ENCODE data around the gene PROX1. TPM values are rescaled to one million over a fixed set of nuclear protein-coding genes. Genes with fewer than 3 reads are reported as not detected.

The PROX1 gene
- polyA plus RNA-seq, 4 donors, result 6.8 to 9.9 (median 7.8) TPM

DNA sequence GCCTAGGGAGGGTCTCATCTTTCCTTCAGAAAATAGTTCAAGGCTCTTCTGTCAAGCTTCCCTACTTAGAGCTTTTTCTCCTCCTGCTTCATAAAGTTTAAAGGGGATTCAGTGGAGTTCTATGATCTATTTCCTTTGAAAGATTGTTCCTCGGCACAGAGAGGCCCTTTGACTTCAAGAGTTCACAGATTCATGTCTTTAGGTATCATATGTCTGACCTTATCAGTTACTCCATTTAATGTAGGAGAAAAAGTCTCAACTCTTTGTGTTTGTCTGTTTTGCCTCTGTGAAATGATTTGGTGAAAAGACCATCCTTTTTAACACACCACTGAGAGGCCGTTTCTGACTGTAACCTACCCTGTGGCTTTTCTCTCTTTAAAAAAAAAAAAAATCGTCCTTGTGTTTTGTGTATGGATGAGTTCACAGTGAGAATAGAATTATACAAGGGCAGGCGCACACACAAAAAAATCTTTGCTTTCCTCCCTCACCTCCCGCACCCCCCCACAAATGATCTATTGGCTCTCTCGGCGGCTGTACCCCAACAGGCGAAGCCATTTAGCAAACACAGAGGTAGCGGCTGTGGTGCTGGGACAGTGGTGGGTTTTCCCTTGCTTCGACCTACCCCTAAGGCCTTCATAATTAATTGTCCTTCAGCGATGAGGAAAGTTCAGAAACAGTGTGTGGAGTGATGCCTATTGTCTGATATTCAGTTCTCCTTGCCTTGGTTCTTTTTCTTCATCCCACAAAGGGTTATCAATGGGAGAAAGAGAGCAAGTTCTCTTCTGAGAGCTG is 29.6 kb downstream of the PROX1 start:
- DNase-seq (ENCODE audit: low read depth in 4 of 4, low spot score in 3 of 4), result no peak

DNA sequence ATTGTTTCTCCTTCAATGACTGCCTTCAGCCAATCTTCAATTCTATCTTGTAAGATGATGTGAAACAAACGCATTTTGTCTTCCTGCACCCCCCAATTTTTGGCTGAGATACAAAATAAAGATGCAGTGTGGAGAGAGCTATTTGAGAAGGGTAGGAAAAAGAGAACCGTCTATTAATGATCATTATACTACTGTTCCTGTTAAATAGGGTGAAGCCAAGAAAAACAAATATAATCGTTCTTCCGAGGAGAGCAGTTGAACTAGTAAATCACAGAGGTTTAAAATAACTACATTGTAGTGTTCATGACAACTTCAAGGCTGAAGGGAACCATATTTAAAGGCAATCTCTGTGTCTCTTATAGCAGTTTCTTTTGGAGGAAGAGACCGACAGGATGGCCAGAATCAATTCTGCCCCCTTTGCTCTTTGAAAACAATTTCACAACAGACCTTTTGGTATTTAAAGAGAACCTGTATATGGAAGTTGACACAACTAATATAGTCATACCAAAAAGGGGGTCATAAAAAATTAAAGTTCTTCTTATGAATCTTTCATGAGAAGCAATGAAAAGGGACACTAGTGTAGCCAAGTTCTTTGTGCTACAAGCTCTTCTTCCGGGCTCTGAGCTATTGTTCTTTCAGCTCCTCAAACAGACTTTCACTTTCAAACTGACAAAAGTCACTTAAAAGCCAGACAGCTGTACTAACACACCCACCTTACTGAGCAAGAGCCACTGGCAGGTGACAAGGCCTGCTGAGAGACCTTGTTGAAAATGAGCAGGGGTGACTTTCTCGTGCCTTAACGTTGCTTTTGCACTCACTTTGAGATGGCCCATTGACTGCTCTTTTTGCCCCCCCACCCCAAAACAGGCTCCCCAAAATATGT is 30.9 kb downstream of the PROX1 start:
- no peak for DNase-seq (ENCODE audit: low read depth in 4 of 4, low spot score in 3 of 4)

DNA sequence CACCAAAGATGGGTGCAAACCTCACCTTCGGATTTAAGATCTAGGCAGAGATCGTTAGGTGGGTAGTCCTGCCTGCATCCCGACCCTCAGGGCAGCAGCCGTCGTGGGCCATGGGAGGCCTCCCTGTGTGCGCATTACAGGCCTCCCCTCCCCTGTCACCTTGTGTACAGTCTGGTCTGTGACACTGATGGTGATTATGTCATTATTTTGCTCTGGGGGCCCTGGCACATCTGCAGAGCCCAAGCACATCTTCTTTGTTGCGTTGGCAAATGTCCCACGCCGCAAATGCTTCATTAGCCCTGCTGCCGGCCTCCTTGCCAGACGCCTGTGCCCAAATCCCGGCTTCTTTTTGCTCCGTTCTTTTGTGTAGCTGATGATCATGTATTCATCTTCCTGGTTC is 31.7 kb downstream of the PROX1 start:
- DNase-seq (ENCODE audit: low read depth in 4 of 4, low spot score in 3 of 4), result no peak

DNA sequence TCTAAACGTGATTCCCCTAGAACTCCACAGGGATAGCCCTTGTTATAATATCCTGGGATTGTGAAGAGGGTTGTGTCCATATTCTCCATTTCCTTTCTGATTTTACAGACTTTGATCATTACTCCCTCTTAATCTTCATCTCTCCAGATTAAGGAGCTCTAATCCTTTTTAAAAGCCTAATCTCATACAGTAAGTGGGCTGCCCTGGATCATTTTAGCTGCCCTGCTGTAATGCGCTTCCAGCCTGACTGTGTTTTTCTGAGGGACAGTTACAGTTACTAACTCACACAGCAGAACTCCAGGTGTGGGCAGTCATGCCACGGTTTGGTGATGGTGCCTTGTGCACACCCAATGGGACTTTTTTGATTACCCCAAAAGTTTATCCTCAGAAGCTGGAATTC is 33.5 kb downstream of the PROX1 start:
- no peak for DNase-seq (ENCODE audit: low read depth in 4 of 4, low spot score in 3 of 4)

DNA sequence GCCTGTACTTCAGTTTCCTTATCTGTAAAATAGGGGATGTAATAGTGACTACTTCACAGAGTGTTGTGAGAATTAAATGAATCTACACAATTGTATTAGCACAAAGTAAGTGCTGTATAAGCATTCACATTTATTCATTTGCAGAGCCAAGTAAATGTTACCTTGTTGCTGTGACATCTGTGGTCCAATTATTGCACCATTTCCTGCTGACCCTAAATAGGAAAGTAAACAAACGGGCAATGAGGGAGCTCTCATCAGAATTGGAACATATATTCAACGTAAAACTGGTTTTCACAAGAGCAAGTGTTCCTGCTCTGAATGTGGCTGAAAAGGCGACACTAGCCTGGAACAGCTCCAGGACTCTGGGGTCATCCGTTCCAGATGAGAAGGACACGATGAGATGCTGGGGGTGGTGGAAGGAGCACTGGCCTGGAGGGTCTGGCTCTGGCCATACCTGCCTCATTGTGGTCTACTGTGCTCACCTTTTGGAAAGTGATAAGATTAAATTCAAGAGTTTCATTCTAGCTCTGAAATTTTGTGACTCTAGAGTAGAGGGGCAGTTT is 34.5 kb downstream of the PROX1 start:
- no peak for DNase-seq (ENCODE audit: low read depth in 4 of 4, low spot score in 3 of 4)

DNA sequence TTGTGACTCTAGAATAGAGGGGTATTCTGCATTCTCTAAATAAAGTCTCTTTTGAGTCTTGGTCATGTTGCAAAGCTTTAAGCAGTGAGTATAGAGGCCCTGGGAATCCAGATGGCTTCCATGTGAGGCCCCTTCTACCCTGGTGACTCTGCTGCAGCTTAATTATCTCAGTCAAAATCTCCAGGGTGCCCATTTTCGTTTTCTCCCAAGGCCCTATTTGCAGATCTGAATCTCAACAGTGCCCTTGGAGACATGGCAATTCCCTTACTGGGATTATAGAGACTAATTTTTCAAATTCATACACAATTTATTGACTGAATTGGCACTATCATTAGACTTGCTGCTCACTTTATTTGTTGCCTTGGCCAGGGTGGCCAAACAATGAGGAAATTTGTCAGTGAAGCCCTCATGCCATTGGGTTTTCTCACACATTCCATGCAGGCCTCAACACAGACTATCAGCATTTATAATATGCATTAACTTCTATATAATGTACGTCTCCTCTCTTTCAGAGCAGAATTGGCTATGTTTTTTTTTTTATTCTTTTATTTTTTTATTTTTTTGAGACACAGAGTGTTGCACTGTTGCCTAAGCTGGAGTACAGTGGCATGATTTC is 35.1 kb downstream of the PROX1 start:
- no peak for DNase-seq (ENCODE audit: low read depth in 4 of 4, low spot score in 3 of 4)

DNA sequence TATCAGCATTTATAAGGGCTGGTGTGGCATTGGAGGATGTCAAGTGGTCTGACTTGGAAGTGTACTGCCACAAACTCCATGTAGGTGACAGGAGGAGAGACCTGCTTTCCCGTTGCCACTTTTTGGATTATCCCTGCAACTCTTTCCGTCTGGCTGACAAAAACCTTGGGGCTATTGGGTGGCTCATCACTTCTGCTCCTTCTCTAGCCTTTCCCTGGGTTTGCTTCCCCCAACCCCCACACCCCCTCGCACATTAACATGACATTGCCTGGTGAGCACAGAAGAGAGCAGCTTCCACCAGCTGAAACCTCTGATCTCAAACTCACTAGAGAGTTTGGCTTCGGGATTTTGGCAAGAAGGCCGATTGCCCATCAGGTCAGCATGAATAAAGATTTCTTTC is 39.2 kb downstream of the PROX1 start:
- DNase-seq (ENCODE audit: low read depth in 4 of 4, low spot score in 3 of 4), result no peak

DNA sequence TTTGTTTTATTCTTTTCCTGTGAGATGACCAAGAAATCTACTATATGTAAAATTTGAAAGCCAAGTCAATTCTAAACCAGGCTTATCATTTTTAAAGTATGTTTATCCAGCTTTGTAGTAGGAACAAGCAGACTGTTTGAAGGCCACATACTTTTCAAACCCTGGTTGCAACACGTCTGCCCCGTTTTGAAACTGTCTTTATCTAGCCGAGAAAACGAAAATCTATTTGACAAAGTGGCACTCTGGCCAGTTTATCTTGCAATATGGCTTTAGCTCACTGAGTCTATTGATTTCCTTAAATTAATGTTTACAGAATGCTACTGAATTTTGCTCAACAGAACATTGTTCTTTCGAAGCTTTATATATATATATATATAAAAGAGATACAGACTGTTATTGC is 39.7 kb downstream of the PROX1 start:
- DNase-seq (ENCODE audit: low read depth in 4 of 4, low spot score in 3 of 4), result no peak

DNA sequence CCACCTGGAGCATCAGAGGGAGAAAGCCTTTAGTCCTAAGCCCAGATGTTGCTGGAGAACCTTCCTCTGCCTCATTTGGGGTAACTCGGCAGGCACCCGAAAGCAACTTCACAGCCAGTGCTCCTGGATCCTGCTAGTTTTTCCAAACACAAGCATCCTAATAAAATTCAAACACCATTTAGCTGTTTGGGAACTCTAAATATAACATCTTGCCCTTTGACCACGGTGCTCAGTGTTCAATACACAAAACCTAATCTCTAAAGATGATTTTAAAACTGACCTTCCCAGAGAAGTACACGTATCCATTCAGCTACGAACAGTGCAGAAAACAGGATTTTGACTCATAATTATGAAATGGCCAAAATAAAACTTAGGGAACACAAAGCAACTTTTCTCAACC is 40.3 kb downstream of the PROX1 start:
- DNase-seq (ENCODE audit: low read depth in 4 of 4, low spot score in 3 of 4), result no peak

DNA sequence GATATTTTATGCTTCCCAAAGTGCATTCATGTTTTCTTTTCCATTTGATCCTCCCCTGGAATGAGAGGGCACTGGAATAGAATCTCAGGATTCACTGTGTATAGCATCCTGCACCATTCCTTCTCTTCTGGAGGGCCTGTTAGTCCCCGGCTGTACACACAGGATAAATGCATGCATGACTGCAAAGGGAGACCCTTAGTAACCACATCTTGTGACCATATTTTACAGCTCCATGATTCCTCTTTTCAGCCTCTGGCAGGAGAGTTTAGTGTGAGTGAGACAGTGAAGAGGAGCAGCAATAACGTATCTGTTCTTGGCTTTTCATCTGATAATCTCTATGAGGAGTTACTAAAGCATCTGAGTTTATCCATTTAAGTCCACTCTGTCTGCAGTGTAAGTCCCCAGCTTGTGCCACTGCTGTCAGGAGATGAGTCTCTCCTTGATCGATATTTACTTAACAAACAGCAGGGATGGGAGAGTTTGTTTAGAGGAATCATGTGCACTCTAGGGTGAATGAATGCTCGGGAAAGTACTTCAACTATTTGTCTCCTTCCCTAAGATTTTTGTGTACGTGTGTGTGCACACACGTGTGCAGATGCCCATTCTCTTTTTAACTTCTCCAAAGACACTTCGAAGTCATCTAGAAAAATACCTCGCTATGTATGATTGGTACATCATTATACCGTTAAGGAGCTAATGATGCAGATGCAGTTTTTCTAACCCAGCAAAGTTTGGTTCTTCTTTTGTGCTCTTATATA is 41.1 kb downstream of the PROX1 start:
- DNase-seq (ENCODE audit: low read depth in 4 of 4, low spot score in 3 of 4), result no peak

DNA sequence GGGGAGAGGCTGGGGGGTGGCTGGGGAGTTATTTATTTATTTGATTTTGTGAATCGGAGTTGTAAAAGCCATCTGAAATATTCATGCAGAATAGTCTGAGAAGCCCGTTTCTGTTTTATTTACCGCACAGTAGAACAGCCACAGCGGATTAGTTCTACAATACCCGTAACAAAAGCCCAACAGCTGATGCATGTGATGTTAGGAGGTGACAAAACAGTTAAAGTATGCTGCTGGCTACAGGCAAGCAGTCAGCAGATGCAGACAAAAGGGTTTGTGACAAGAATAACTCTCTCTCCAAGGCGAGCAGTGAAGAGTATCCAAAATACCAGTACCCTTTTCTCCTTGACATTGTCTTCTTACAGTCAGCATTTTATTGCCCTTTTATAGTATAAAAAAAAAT is 42.0 kb downstream of the PROX1 start:
- DNase-seq (ENCODE audit: low read depth in 4 of 4, low spot score in 3 of 4), result no peak

DNA sequence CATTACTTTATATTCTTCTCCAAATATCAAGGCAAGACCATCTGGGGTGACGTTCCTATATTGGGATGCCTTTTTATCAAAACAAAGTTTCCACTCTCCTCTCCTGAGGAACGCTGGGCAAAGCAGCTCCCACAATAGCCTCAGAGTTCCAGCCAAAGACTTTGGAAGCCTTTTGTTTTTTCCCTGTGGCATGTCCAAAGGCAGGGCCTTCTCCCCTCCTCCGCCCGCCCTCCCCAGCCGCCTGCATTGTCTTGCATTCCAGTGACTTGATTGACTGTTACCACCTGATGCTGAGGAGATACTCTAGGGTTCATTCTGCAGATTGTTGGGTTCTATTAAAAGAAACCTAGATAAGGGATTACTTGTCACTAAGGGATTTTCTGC is 43.5 kb downstream of the PROX1 start:
- no peak for DNase-seq (ENCODE audit: low read depth in 4 of 4, low spot score in 3 of 4)

DNA sequence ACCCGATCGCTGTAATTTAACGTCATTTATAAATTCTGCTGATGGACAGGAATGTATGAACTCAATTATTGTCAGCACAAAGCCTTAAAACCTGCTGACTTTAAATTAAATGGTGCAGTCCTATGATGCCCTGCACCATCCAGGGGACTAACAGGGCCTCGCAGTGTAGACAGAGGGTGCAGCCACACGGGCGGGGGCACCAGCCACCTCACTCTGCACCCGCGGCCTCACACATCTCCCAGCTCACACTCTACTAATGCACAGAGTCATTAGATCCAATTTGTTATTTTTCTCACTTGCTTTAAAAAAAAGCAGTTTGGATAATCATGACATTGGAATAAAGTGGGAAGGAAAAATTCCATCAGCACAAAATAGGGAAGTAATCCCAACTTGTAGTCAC is 49.7 kb downstream of the PROX1 start:
- DNase-seq (ENCODE audit: low read depth in 4 of 4, low spot score in 3 of 4), result no peak

DNA sequence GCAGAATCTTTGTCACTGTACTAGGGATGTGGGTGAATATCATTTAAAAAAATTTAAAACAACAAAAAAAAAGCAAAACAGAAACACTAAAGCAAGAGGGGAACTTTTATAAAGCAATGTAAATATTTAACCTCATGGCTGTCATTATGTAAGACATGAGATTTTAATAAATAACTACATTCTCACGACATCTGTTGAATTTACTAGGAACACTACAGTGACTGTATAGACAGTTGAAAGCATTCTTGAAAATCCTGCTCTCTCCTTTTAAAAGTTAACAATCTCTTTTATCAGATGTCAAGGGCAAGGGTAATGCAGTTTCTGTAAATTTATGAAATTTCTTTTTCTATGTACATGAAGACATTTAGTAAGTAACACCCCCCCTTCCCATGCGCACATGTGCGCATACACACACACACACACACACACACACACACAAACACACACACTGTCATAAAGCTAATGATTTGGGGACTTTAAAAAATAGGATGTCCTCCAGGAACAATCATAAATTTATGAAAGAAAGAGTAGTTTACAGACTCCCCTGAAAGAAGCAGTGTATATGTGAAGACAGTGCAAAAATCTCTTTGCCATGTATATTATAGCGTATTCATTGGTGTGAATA is 51.7 kb downstream of the PROX1 start:
- DNase-seq (ENCODE audit: low read depth in 4 of 4, low spot score in 3 of 4), result no peak

DNA sequence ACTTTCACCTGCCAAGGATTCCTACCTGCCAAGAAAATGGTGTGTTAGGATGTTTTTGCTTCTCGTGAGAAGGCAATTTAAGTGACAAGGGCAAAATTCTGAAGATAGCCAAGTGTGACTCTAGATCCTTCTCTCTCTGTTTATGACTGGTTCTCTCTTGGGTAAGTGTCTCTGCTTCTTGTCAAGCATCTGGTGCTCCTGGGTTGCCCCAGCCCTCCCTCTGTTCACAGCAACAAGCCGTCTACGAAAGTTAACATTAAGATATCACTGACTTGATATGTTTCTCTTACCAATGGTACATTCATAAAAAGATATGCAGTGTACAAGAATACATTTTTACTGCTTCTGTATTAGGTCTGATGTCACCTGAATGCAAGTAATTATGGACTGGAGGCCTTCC is 55.4 kb downstream of the PROX1 start:
- no peak for DNase-seq (ENCODE audit: low read depth in 4 of 4, low spot score in 3 of 4)

DNA sequence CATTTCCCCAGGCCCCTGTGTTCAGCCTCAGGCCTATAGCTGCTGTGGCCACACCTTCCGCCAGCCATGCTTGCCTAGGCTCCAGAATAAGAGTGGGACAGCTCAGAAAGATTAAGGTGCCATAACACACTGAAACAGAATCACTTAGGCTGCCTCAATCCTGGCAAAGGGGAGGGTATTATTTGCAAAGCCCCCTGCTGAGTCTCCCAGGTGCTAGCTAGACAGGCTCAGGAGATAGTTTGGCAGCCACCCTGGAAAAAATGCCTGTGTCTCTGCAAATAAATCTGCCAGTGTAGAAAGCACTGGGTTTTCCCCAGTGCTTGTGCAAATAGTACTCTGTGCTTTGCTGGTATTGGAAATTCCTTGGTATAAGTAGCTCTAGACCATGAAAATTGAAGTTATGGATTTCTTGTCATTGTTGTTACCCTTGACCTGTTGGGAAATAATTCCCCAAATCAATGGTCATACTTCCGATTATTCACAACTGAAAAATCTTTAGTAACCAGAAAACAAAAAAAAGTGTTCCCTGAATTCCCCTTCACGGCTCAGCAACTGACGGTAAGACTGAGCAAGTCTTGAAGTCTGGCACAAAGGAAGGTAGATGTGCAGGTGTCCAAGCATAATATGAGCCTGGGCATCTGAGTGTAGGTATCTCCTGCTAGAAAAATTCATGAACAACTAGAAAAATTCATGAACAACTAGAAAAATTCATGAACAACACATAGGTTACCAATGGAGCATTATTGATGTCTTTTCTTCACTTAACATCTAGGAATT is 56.9 kb downstream of the PROX1 start:
- DNase-seq (ENCODE audit: low read depth in 4 of 4, low spot score in 3 of 4), result no peak

DNA sequence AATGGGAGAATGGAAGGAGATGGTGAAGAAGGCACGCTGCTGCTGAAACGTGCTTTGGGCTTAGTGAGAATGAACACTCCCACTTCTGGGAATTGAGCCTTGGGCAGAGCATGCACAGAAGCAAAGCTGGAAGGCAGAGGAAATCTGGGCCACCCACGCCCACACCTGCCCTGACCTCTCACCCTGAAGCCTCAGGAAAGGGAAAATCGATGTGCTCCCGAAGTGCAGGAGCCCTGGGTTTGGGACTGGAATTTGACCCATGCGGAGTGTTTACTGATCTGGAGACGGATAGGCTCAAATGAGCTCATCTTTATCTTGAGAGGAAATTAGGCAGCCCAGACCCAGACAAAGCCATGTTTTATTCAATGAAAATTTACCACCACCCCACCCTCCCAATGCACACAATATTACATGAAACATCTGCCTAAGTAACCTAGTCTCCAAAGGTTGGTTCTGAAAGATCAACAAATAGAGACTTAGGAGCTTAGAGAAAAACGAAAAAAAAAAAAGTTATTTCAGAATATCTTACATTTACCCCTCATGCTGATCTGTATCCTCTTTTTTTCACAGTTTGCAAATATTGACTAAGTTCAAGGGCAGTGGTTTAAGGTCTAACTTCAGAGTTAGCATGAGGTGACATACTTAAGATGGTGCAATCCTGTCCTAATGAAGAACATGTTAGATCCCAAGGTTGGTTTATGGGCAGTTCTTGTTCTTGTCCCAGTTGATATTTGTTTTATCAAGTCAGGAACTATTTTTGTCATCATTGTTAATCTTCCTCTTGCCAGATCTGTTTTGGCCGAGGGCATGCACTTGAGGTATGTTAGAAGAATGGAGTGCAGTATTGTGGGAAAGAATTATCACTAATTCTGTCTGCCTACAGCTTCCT is 63.0 kb downstream of the PROX1 start:
- DNase-seq (ENCODE audit: low read depth in 4 of 4, low spot score in 3 of 4), result no peak

DNA sequence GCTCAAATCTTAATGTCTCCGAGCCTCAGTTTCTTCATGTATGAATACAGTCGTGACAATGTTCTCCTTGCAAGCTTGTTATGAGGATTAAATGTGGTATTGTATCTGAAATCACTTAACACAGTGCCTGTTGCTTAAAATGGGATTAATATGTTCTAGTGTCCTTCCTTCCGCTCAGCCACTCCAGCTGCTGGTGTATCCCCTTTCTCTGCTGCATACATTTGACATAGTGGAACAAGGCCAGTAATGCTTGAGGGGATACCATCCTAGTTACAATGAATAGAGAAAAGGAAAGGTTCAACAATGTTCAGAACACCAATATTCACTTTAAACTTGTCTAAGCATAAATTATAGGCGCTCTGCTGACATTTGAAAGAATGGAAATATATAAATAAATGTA is 64.0 kb downstream of the PROX1 start:
- no peak for DNase-seq (ENCODE audit: low read depth in 4 of 4, low spot score in 3 of 4)

Data from right renal pelvis (tissue), 4 donors.